Activated T-helper 1 cell treated with anti-CD3 and anti-CD28 coated beads, Interleukin-2, amount 50 U/mL, for 16 hours (primary cell): ENCODE data around the gene CFLAR.
"Not testable (repeated sequence)": the region's sequence is repeated elsewhere in the genome, so short reads cannot be mapped to it uniquely, and the experiment has no call there.

Experiments used
- DNase-seq, 2 donors: peaks; one replicate each; pipeline ENCODE4 v3.0.0-alpha.2; 2020; ENCODE audit warnings: low read depth in 1 of 2, low spot score in 1 of 2

Gene CFLAR

GRCh38 chr2:201116115-201116958 lies at the start of gene CFLAR:
TSS of gene CFLAR (plus strand) at chr2:201116164. CDS start at chr2:201129866, 13,702 bp downstream.
- peak; percentile 67 to 75 for DNase-seq

- no peak for DNase-seq
These were observed 45.0 kb upstream of the CFLAR start for GRCh38 chr2:201070948-201071478.

- DNase-seq = peak; percentile 80 to 86
These were observed 44.3 kb upstream of the CFLAR start, which contains the start of the genes HYCC2 and NDUFB3 for GRCh38 chr2:201071479-201072200. TSS of gene HYCC2 (minus strand) at chr2:201071671. CDS start at chr2:201024009, 47,662 bp downstream. TSS of gene NDUFB3 (plus strand) at chr2:201072001. CDS start at chr2:201078883, 6,882 bp downstream.

- DNase-seq = no peak
These were observed 43.8 kb upstream of the CFLAR start for GRCh38 chr2:201072201-201072530.

GRCh38 chr2:201073071-201073470 lies 42.9 kb upstream of the CFLAR start:
- DNase-seq = no peak

GRCh38 chr2:201074996-201075395 lies 41.0 kb upstream of the CFLAR start:
- no peak for DNase-seq

GRCh38 chr2:201084863-201085262 lies 31.1 kb upstream of the CFLAR start:
- no peak for DNase-seq

- DNase-seq = no peak
These were observed 25.4 kb upstream of the CFLAR start for GRCh38 chr2:201090574-201090973.

GRCh38 chr2:201093573-201093972 lies 22.4 kb upstream of the CFLAR start:
- DNase-seq = no peak

- DNase-seq = no peak
These were observed 15.5 kb upstream of the CFLAR start for GRCh38 chr2:201100497-201100896.

GRCh38 chr2:201105759-201106158 lies 10.2 kb upstream of the CFLAR start:
- DNase-seq = no peak

GRCh38 chr2:201107624-201108023 lies 8.3 kb upstream of the CFLAR start:
- no peak for DNase-seq

GRCh38 chr2:201108341-201108740 lies 7.6 kb upstream of the CFLAR start:
- DNase-seq = no peak

- DNase-seq = no peak
These were observed 6.8 kb upstream of the CFLAR start for GRCh38 chr2:201109186-201109585.

GRCh38 chr2:201110615-201111014 lies 5.3 kb upstream of the CFLAR start:
- no peak for DNase-seq

- no peak for DNase-seq
These were observed 4.9 kb upstream of the CFLAR start for GRCh38 chr2:201111096-201111495.

GRCh38 chr2:201114350-201114749 lies 1.6 kb upstream of the CFLAR start:
- DNase-seq = no peak

GRCh38 chr2:201114846-201115245 lies 1.1 kb upstream of the CFLAR start:
- DNase-seq = no peak

GRCh38 chr2:201116959-201117734 lies 1.2 kb downstream of the CFLAR start:
- no peak for DNase-seq

- DNase-seq = not testable (repeated sequence)
These were observed 1.8 kb downstream of the CFLAR start for GRCh38 chr2:201117735-201118094.
